Measurements from ENCODE around the gene ATXN1.
A peak's percentile ranks its signal among the peaks of the same experiment; 100 is the strongest.

The ATXN1 gene

GRCh38 chr6:16782278-16782677 is 21.0 kb upstream of the ATXN1 start:
- DNase-seq = no peak

- no peak for DNase-seq
Measured at GRCh38 chr6:16781348-16782169, 20.3 kb upstream of the ATXN1 start.

GRCh38 chr6:16778521-16778920 is 17.3 kb upstream of the ATXN1 start:
- no peak for DNase-seq

- DNase-seq = no peak
Measured at GRCh38 chr6:16777794-16778193, 16.5 kb upstream of the ATXN1 start.

- no peak for DNase-seq
Measured at GRCh38 chr6:16776394-16777017, 15.2 kb upstream of the ATXN1 start.

GRCh38 chr6:16774437-16774836 is 13.2 kb upstream of the ATXN1 start:
- DNase-seq = no peak

GRCh38 chr6:16773362-16773761 is 12.1 kb upstream of the ATXN1 start:
- no peak for DNase-seq

GRCh38 chr6:16770701-16771569 is 9.7 kb upstream of the ATXN1 start:
- DNase-seq = peak; percentile 62

GRCh38 chr6:16769986-16770376 is 8.7 kb upstream of the ATXN1 start:
- no peak for DNase-seq

GRCh38 chr6:16769131-16769985 is 8.1 kb upstream of the ATXN1 start:
- DNase-seq = peak; percentile 62

GRCh38 chr6:16768477-16768830 is 7.2 kb upstream of the ATXN1 start:
- no peak for DNase-seq

GRCh38 chr6:16767765-16768476 is 6.7 kb upstream of the ATXN1 start:
- no peak for DNase-seq

GRCh38 chr6:16766836-16767745 is 5.8 kb upstream of the ATXN1 start:
- DNase-seq = no peak

GRCh38 chr6:16766043-16766536 is 4.8 kb upstream of the ATXN1 start:
- no peak for DNase-seq

- DNase-seq = no peak
Measured at GRCh38 chr6:16765235-16765634, 4.0 kb upstream of the ATXN1 start.

GRCh38 chr6:16764188-16764950 is 3.1 kb upstream of the ATXN1 start:
- DNase-seq = no peak

GRCh38 chr6:16762550-16763477 is 1.6 kb upstream of the ATXN1 start:
- DNase-seq = no peak

GRCh38 chr6:16762268-16762549 is 949 bp upstream of the ATXN1 start:
- DNase-seq = no peak

Measured in GDM1 (cell line).